ENCODE data around the gene CADM4.
"Not testable (repeated sequence)": the region's sequence is repeated elsewhere in the genome, so short reads cannot be mapped to it uniquely, and the experiment has no call there.

Gene CADM4

GRCh38 chr19:43672061-43672679 lies 32.5 kb upstream of the CADM4 start:
- H3K9me3 Mint-ChIP-seq, result no peaks in the 10 kb centered on the region
- H3K27ac Mint-ChIP-seq, result no peak overlapping the region
- no peak for ATAC-seq
- peaks cover 21% of the 10 kb centered on the region for H3K36me3 Mint-ChIP-seq
- no peak for DNase-seq (ENCODE audit: low spot score in 2 of 2)
- H3K4me1 Mint-ChIP-seq, result peaks cover 42% of the 10 kb centered on the region
- H3K4me3 Mint-ChIP-seq, result no peak overlapping the region

GRCh38 chr19:43668406-43669109 lies 28.9 kb upstream of the CADM4 start:
- H3K27ac Mint-ChIP-seq, result peak overlapping the region; percentile 95
- no peaks in the 10 kb centered on the region for H3K9me3 Mint-ChIP-seq
- peaks cover 56% of the 10 kb centered on the region for H3K36me3 Mint-ChIP-seq
- peak; percentile 88 to 96 for DNase-seq (ENCODE audit: low spot score in 2 of 2)
- H3K4me3 Mint-ChIP-seq, result peak overlapping the region; percentile 93
- ATAC-seq, result peak; percentile 90
- H3K4me1 Mint-ChIP-seq, result peaks cover 48% of the 10 kb centered on the region

GRCh38 chr19:43667876-43668405 lies 28.3 kb upstream of the CADM4 start:
- Mint-ChIP-seq H3K9me3 (no peaks in the 10 kb centered on the region), H3K27ac (peak overlapping the region; percentile 95), H3K4me1 (peaks cover 52% of the 10 kb centered on the region), H3K4me3 (peak overlapping the region; percentile 93), H3K36me3 (peaks cover 59% of the 10 kb centered on the region)
- ATAC-seq, result no peak
- no peak for DNase-seq (ENCODE audit: low spot score in 2 of 2)

GRCh38 chr19:43667126-43667875 lies 27.7 kb upstream of the CADM4 start:
- ATAC-seq, result no peak
- H3K36me3 Mint-ChIP-seq, result peaks cover 59% of the 10 kb centered on the region
- no peaks in the 10 kb centered on the region for H3K9me3 Mint-ChIP-seq
- peak overlapping the region; percentile 93 for H3K4me3 Mint-ChIP-seq
- H3K27ac Mint-ChIP-seq, result peak overlapping the region; percentile 95
- DNase-seq (ENCODE audit: low spot score in 2 of 2), result no peak
- H3K4me1 Mint-ChIP-seq, result peaks cover 50% of the 10 kb centered on the region

GRCh38 chr19:43664018-43664417 lies 24.4 kb upstream of the CADM4 start:
- no peaks in the 10 kb centered on the region for H3K9me3 Mint-ChIP-seq
- peak overlapping the region; percentile 39 for H3K4me3 Mint-ChIP-seq
- DNase-seq (ENCODE audit: low spot score in 2 of 2) (no peak), ATAC-seq (no peak)
- H3K36me3 Mint-ChIP-seq, result peaks cover 68% of the 10 kb centered on the region
- peaks cover 35% of the 10 kb centered on the region for H3K4me1 Mint-ChIP-seq
- H3K27ac Mint-ChIP-seq, result peak overlapping the region; percentile 78

- H3K4me3 Mint-ChIP-seq, result no peak overlapping the region
- no peaks in the 10 kb centered on the region for H3K9me3 Mint-ChIP-seq
- DNase-seq (ENCODE audit: low spot score in 2 of 2) (no peak), ATAC-seq (no peak)
- H3K27ac Mint-ChIP-seq, result no peak overlapping the region
- peaks cover 25% of the 10 kb centered on the region for H3K4me1 Mint-ChIP-seq
- peaks cover 68% of the 10 kb centered on the region for H3K36me3 Mint-ChIP-seq
These were observed 22.8 kb upstream of the CADM4 start for GRCh38 chr19:43662487-43662886.

GRCh38 chr19:43660971-43661360 lies 21.3 kb upstream of the CADM4 start:
- Mint-ChIP-seq H3K4me1 (peaks cover 22% of the 10 kb centered on the region), H3K9me3 (no peaks in the 10 kb centered on the region), H3K36me3 (peaks cover 68% of the 10 kb centered on the region), H3K4me3 (no peak overlapping the region), H3K27ac (no peak overlapping the region)
- ATAC-seq (no peak), DNase-seq (ENCODE audit: low spot score in 2 of 2) (no peak)

- Mint-ChIP-seq H3K36me3 (peaks cover 68% of the 10 kb centered on the region), H3K4me1 (peaks cover 22% of the 10 kb centered on the region), H3K4me3 (no peak overlapping the region), H3K27ac (no peak overlapping the region), H3K9me3 (no peaks in the 10 kb centered on the region)
- DNase-seq (ENCODE audit: low spot score in 2 of 2), result no peak
- ATAC-seq, result no peak
These were observed 20.8 kb upstream of the CADM4 start for GRCh38 chr19:43660301-43660970.

GRCh38 chr19:43658494-43658893 lies 18.8 kb upstream of the CADM4 start:
- H3K9me3 Mint-ChIP-seq, result no peaks in the 10 kb centered on the region
- peaks cover 69% of the 10 kb centered on the region for H3K36me3 Mint-ChIP-seq
- ATAC-seq (no peak), DNase-seq (ENCODE audit: low spot score in 2 of 2) (no peak)
- no peak overlapping the region for H3K27ac Mint-ChIP-seq
- H3K4me1 Mint-ChIP-seq, result peaks cover 4% of the 10 kb centered on the region
- H3K4me3 Mint-ChIP-seq, result no peak overlapping the region

GRCh38 chr19:43658001-43658400 lies 18.4 kb upstream of the CADM4 start:
- no peak for DNase-seq (ENCODE audit: low spot score in 2 of 2)
- H3K4me3 Mint-ChIP-seq, result no peak overlapping the region
- no peak for ATAC-seq
- peaks cover 71% of the 10 kb centered on the region for H3K36me3 Mint-ChIP-seq
- H3K9me3 Mint-ChIP-seq, result no peaks in the 10 kb centered on the region
- H3K4me1 Mint-ChIP-seq, result no peaks in the 10 kb centered on the region
- no peak overlapping the region for H3K27ac Mint-ChIP-seq

GRCh38 chr19:43656436-43656835 lies 16.8 kb upstream of the CADM4 start:
- Mint-ChIP-seq H3K4me3 (no peak overlapping the region), H3K4me1 (no peaks in the 10 kb centered on the region), H3K36me3 (peaks cover 82% of the 10 kb centered on the region), H3K27ac (no peak overlapping the region), H3K9me3 (no peaks in the 10 kb centered on the region)
- ATAC-seq (no peak), DNase-seq (ENCODE audit: low spot score in 2 of 2) (no peak)

- no peak overlapping the region for H3K27ac Mint-ChIP-seq
- H3K36me3 Mint-ChIP-seq, result peaks cover 95% of the 10 kb centered on the region
- DNase-seq (ENCODE audit: low spot score in 2 of 2) (no peak), ATAC-seq (no peak)
- H3K9me3 Mint-ChIP-seq, result no peaks in the 10 kb centered on the region
- no peak overlapping the region for H3K4me3 Mint-ChIP-seq
- H3K4me1 Mint-ChIP-seq, result no peaks in the 10 kb centered on the region
These were observed 12.9 kb upstream of the CADM4 start for GRCh38 chr19:43652546-43652874.

- Mint-ChIP-seq H3K9me3 (no peaks in the 10 kb centered on the region), H3K4me3 (no peak overlapping the region), H3K36me3 (peaks cover 95% of the 10 kb centered on the region), H3K27ac (no peak overlapping the region), H3K4me1 (no peaks in the 10 kb centered on the region)
- ATAC-seq, result peak; percentile 39
- DNase-seq (ENCODE audit: low spot score in 2 of 2), result peak in 1 of 2 donors; percentile 63
These were observed 12.3 kb upstream of the CADM4 start for GRCh38 chr19:43651758-43652545.

- H3K4me1 Mint-ChIP-seq; DNase-seq (ENCODE audit: low spot score in 2 of 2); H3K9me3 Mint-ChIP-seq; ATAC-seq; H3K4me3 Mint-ChIP-seq; H3K27ac Mint-ChIP-seq: not testable (repeated sequence)
- peaks cover 88% of the 10 kb centered on the region for H3K36me3 Mint-ChIP-seq
These were observed 10.6 kb upstream of the CADM4 start for GRCh38 chr19:43650276-43650675.

Measured in stimulated activated effector memory CD8-positive, alpha-beta T cell treated with anti-CD3 and anti-CD28 coated beads, Interleukin-12 subunit alpha, Interleukin-12 subunit beta, amount 100 ng/mL, for 72 hours (primary cell).